Choroid plexus epithelial cell (primary cell): ENCODE measurements around the gene ABR.
"Not testable (repeated sequence)": the region's sequence is repeated elsewhere in the genome, so short reads cannot be mapped to it uniquely, and the experiment has no call there.

ENCODE experiments used
- DNase-seq: peaks from one replicate; pipeline ENCODE4 v3.0.0-alpha.2; 2010; ENCODE audit warnings: low read depth
- H3K4me3 ChIP-seq: 2 replicates; pipeline ENCODE4 v1.5.1; 2011; ENCODE audit warnings: low read depth, mild to moderate bottlenecking, control low read depth, low read length, moderate library complexity
- TF ChIP-seq, protein P1 (sequence below): conservative IDR thresholded peaks from 2 replicates; pipeline ENCODE4 v1.5.1; 2011; ENCODE audit warnings: low read depth, mild to moderate bottlenecking, control low read depth, inconsistent platforms, low read length, moderate library complexity

ABR gene

DNA sequence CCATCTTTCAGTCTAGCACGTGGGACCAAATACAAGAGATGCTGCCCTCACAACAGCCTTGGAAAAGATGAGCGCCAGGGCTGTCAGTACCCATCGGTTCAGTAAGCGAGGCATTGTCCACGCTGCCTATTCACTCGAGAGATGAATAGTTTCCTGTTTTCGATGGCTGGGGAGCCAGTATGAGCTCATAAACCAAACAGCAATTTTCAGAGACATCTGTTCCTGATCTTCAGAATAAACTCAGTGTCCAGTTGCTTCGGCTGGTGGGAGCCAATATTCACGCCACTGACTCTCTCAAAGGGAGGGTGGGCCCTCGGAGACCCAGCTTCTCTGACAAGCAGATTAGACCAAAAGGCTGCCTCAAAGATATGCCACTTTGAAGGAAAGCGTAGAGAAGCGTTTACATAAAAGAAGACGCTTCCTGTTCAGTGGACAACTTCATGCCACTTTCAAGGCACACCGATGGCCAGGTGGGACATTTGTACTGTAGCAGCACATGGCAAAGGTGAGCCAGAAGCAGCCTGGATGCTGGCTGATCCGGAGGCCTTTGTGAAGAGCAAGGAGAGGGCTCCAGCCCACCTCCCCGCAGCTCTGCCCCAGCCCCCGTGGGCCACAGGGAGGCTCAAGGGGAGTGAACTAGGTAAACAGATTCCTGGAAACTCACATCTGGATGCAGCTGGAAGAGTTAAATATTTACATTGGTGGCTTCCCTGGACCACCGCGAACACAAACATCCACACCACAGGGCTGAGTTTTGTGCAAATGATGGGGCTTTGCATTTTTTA, 176.8 kb downstream of the ABR start:
- TF ChIP-seq, protein P1, sequence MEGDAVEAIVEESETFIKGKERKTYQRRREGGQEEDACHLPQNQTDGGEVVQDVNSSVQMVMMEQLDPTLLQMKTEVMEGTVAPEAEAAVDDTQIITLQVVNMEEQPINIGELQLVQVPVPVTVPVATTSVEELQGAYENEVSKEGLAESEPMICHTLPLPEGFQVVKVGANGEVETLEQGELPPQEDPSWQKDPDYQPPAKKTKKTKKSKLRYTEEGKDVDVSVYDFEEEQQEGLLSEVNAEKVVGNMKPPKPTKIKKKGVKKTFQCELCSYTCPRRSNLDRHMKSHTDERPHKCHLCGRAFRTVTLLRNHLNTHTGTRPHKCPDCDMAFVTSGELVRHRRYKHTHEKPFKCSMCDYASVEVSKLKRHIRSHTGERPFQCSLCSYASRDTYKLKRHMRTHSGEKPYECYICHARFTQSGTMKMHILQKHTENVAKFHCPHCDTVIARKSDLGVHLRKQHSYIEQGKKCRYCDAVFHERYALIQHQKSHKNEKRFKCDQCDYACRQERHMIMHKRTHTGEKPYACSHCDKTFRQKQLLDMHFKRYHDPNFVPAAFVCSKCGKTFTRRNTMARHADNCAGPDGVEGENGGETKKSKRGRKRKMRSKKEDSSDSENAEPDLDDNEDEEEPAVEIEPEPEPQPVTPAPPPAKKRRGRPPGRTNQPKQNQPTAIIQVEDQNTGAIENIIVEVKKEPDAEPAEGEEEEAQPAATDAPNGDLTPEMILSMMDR, result no peak
- H3K4me3 ChIP-seq, result no peak overlapping the region
- DNase-seq, result peak; percentile 72

DNA sequence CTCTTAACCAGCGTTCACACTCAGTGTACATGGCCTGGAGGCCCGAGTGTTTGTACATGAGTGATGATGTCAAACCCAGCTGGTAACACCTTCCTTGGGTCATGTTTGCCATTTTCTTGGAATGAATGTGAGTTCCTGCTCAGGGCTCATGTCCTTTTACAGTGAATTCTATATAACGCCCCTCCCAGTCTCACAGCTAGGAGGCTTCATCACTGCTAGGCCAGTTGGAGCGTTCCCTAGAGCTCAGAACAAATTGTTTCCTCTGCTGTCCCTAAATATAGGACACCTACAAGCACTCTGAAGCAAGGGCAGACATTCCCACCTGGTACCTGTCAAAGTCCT, 177.4 kb downstream of the ABR start:
- DNase-seq, result peak; percentile 64
- H3K4me3 ChIP-seq, result no peak overlapping the region
- TF ChIP-seq, protein P1, result peak; percentile 37

DNA sequence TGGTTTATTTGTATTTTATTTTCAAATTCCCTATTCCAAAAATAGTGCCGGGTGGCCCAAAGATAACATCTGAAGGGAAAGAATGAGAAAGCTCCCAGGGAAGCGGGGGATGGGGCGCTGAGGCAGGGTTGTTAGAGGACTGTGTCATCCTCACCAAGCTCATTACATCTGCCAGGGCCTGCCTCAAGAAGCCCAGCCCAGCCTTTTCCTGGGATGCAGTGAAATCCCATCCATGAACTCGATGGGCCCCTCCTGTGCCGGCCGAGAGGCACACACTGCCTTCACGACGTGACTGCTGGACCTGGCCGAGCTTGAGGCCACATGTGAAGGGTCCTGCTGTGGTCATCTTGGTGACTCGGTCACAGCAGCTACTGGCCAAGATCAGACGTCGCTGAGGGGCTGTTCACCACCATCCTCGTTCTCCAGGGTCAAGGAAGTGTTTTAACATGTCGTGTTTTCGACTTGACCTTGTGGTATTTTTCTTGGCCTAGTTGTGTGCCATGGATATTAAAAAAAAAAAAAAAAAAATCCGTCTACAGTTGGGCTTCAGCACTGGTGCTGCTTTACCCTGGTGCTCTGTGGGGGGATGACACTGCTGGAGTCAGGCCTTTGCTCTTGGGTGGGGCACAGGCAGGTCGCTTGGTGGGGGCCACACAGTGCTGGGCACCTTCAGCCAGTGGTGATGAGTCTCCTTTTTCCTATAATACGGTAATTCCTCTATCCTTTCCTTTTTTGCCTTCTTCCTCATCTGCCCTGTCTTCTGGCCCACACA, 178.0 kb downstream of the ABR start:
- TF ChIP-seq, protein P1, result no peak
- DNase-seq, result peak; percentile 71
- no peak overlapping the region for H3K4me3 ChIP-seq

DNA sequence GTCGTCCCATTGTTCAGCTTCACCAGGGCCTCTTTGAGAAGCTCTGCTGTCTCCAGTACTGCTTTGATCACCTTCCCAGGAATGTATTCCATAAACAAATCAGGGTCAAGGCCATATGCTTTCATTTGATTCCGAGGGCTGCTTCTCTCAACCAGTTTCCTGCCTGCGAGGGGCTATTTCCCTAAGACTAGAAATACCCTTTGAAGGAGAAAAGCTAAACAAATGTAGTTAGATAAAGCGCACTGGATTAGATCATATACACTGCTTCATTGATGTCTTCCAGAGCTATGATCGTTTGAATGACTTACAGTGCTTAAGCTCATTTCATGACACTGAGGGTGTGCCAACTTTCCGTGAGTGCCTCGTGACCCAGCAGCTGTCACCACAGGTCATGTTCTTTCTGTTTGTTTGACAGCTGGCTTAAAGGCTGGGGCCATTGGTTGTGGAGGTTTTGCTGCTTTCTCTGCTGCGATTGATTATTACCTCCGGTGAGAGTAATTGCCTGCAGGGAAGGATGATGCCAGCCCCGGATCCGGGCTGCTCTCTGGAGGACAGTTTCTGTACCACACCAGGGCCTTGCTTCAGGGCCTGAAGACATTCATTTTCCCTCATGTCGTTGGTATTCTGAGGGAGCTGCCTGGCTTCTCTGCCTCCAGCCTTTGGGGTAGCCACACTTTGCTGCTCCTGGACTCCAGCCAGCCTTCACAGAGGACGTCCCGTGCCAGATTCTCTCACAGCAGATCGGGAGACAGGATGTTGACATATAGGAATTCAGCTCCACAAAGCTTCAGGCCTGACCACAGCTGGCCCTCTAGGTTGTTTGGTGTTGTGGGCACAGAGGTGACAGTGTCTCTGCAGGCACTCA, 179.0 kb downstream of the ABR start:
- no peak overlapping the region for H3K4me3 ChIP-seq
- TF ChIP-seq, protein P1, result peak; percentile 22
- DNase-seq, result peak; percentile 78

DNA sequence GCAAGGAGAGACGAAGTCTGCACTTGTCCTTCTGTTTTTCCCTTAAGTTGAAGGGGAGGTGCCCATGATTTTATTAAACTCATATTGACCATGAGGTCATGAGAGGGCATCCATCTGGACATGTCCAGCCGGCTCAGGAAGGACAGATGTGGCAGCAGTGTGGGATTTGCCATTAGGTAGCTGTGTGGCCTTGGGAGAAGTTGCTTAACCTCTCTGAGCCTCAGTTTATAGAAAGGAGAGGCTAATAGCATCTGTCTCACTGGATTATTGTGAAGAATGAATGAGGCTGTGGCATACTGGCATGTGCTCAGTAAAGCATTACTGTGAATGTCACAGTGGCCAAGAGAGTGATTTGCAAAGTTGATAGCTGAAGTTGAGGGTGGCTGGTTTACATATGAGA, 181.7 kb downstream of the ABR start:
- TF ChIP-seq, protein P1, result no peak
- peak overlapping the region; percentile 99 for H3K4me3 ChIP-seq
- DNase-seq, result no peak

DNA sequence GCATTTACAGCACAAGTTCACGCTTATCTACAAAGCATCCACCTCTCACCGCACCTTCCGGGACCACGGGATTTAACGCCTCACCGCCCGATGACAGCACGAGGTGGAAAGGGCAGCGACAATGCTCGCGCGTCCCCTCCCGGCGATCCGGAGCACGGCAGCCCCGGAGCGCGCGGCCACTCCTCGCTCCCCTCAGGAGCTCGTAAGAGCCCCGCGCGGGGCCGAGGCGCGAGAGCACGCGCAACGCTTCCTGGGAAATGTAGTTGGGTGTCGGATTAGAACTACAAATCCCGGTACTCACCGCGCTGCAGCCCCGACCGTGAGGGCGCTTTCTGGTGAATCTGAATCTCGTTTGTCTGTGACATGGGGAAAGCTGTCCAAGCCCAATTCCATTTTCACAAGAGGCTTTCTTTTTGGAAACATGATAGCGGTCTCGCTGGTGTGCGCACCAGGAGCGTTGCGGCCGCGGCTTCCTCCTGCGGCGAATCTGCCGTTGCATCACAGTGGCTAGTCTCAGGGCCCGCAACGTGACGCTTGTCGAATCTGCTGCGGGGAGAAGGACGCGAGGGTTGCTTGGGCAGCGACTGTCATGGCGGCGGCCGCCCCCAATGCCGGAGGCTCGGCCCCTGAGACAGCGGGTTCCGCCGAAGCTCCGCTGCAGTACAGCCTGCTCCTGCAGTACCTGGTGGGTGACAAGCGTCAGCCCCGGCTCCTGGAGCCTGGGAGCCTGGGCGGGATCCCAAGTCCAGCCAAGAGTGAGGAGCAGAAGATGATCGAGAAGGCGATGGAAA, 183.0 kb downstream of the ABR start, which contains the start of gene TIMM22:
Gene TIMM22 (plus strand): TSS at position 576 of the 791 bp plus-strand sequence. CDS start 14 bp downstream, at position 590.
- peak; percentile 99 for DNase-seq
- H3K4me3 ChIP-seq, result peak within 1 kb of the TSS; percentile 99

DNA sequence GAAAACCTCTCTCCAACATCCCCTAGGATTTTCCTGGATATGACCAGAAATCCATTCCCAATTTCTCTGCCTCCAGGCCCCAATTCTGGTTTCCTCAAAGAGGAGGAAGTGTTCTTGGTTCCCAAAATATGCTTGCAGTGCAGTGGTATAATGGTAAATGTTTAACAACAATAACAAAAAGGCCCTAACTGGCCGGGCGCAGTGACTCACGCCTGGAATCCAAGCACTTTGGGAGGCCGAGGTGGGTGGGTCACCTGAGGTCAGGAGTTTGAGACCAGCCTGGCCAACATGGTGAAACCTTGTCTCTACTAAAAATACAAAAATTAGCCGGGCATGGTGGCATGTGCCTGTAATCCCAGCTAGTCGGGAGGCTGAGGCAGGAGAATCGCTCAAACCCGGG, 184.5 kb downstream of the ABR start:
- DNase-seq, H3K4me3 ChIP-seq: not testable (repeated sequence)

More for the DNA sequence above, 183.0 kb downstream of the ABR start, which contains the start of gene TIMM22:
- TF ChIP-seq, protein P1, result peak; percentile 73
